PC-9 (cell line): Measurements from ENCODE around the gene TEX51.

ENCODE experiments used
- CTCF ChIP-seq: fragments of 200-600 bp; sonication (generic); conservative IDR thresholded peaks from 2 replicates; pipeline ENCODE4 v1.6.1; 2017; ENCODE audit warnings: mixed run types, antibody characterized with exemption, mild to moderate bottlenecking, moderate library complexity
- EZH2 ChIP-seq: fragments of 200-600 bp; sonication (generic); IDR thresholded peaks from 2 replicates; pipeline ENCODE4 v1.8.0; 2017; ENCODE audit warnings: antibody characterized with exemption, low read depth

GRCh38 chr2:126849486-126849885, 49.2 kb upstream of the TEX51 start:
- TF ChIP-seq CTCF (no peak), EZH2 (no peak)
